Stimulated activated CD4-positive, alpha-beta T cell treated with anti-CD3 and anti-CD28 coated beads, Interleukin-15, amount 100 ng/mL, for 48 hours (primary cell): ENCODE measurements around the gene MAN2B2.
A peak's percentile ranks its signal among the peaks of the same experiment; 100 is the strongest.

Experiments used
- DNase-seq, 2 donors: peaks; one replicate each; pipeline ENCODE4 v3.0.0-alpha.2; 2020; ENCODE audit warnings: low read depth in 2 of 2

The MAN2B2 gene

DNA sequence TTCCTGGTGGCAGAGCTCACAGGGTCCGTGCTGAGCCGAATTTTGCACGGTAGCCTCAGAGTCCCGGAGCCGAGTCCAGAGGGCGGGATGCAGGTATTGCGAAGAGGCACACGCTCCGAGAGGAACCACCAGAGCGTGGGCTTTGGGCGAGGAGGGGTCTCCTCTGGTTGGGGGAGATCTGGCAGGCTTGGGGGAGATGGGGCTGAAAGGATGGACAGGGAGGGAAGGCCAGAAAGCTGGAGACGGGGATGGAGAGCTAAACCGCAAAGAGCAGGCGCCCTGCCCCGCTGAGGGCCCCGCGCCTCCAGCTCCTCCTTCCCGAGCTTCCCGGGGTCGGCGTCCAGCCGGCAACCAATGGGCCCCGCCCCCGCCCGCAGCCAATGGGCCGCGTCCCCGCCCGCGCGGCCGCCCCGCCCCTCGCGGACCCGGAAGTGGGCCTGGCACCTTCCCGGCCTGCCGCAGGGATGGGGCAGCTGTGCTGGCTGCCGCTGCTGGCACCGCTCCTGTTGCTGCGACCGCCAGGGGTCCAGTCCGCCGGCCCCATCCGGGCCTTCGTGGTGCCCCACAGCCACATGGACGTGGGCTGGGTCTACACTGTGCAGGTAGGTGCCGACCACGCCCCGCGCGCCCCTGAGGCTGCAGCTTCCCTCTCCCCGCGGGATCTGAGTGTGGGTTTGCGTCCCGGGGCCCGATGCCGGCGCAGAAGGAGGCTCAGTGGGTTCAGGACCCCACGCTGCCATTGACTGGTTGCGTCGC lies at the start of gene MAN2B2:
Gene MAN2B2 (plus strand): TSS at position 443 of the 756 bp plus-strand sequence. CDS start 22 bp downstream, at position 465.
- DNase-seq = peak; percentile 49 to 82

DNA sequence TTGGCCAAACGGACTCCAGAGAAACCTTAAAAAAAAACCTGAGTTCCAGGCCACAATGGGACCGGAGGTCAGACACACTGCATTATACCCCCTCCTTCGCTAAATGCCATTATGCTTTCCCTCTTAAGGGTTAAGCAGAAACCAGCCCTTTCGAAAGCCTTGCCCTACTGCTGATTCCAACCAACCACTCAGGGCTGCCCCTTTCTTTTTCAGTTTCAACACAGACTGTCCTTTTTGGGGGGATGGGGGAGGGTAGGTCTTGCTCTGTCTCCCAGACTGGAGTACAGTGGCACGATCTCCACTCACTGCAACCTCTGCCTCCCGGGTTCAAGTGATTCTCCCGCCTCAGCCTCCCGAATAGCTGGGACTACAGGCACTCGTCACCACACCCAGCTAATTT lies 49.5 kb upstream of the MAN2B2 start:
- DNase-seq = no peak

GRCh38 chr4:6526156-6526555 lies 48.8 kb upstream of the MAN2B2 start:
- no peak for DNase-seq

GRCh38 chr4:6526671-6527091 lies 48.3 kb upstream of the MAN2B2 start:
- no peak for DNase-seq

DNA sequence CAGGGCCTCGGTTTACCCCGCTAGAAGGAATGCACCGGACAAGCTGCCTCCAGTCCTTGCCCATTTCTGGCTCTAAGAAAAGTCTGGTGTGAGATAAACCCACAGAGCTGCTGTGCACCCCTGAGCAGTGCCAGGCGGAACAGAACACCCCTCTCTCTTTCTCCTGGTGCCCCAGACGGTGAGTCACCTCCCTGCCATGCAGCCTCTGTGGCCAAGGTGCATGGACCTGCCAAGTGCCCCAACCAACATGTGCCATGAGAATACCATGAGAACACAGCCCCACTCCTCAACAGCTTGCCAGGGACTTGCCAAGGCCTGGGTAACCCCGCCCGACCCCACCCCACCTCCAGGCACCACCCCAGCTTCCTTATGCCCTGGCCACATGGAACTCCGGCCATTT lies 47.7 kb upstream of the MAN2B2 start:
- no peak for DNase-seq

DNA sequence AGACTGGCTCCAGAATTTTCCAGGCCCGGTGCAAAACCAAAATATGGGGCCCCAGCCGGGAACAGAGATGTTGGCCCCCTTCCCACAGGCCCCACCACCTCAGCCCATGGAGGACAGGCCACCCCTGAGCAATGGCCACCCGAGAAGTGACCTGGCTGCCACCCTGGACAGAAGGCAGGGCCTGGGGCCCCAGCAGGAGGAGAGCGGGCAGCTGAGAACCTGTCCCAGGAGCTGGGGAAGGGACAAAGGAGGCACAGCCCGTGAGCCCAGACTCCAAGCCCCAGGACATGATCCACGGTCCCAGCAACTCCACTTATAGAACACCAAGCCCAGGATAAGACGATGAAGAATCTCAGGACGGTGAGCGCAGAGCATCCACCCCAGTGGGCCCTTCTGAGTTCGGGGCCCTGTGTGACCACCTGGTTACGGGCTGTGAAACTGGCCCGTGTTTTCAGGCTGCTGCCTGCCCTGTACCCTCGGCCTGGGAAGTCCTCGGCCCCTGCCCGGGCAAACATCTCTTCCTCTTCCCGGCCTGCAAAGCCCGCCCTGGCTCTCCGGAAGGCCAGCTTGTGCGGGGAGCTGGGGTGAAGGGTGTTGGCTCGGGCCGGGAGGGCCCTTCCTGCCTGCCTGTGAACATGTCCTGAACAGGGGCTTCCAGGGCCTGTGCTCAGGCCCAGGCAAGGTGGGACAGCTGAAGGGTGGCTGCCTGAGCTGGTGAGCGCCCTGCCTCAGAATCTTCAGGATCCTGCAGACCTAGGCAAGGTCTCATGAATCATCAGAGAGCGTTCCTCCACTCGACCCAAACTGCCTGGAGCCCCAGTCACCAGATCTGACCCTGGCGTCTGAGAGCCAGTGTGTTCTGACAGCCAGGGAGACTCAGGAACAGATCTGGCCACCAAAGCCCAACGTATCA lies 47.0 kb upstream of the MAN2B2 start:
- no peak for DNase-seq

- no peak for DNase-seq
Measured at GRCh38 chr4:6529021-6529420, 46.0 kb upstream of the MAN2B2 start.

- DNase-seq = no peak
Measured at GRCh38 chr4:6530301-6530700, 44.7 kb upstream of the MAN2B2 start.

- DNase-seq = no peak
Measured at GRCh38 chr4:6530964-6531363, 44.0 kb upstream of the MAN2B2 start.

- no peak for DNase-seq
Measured at GRCh38 chr4:6532102-6532501, 42.9 kb upstream of the MAN2B2 start.

- no peak for DNase-seq
Measured at GRCh38 chr4:6532658-6533057, 42.3 kb upstream of the MAN2B2 start.

DNA sequence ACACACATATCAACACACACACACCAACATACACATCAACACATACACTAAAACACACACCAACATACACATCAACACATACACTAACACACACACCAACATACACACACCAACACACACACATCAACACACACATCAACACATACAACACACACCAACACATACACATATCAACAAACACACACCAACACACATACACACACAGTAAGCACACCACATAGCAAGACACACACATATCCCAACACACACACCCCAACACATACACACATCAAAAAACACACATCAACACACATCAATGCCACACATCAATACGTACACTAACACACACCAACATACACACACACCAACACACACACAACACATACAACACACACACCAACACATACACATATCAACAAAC lies 40.9 kb upstream of the MAN2B2 start:
- no peak for DNase-seq

DNA sequence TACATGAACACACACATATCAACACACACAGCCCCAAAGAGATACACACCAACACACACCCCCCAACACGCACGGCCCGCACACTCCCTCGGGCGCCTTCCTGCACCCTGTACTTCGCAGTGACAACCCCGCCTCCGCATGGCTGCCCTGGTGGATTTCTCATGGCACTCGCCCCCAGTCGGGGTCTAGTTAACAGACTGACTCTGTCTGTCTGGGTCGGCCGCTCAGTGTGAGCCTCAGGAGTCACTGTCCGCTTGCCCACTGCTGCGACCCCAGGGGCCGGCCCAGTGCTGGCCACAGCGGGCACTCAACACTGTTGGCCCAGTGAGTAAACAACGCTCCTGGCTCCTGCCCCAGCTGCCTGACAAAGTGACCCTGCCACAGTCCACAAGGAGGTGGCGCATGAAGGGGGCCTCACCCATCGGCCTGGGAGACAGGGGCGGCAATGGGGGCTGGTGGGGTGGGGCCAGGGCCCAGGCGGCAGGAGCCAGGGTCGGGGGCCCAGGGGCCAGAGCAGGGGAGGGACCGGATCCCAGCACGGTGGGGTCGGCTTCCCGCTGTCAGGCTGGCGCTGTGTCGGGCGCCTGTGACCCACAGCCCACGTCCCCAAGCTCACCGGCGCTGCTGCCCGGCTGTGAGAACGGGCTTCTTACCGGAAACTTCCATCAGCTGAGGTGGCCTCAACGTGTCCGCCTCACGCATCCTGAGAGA lies 40.2 kb upstream of the MAN2B2 start:
- DNase-seq = no peak

- DNase-seq = no peak
Measured at GRCh38 chr4:6535329-6535692, 39.7 kb upstream of the MAN2B2 start.

DNA sequence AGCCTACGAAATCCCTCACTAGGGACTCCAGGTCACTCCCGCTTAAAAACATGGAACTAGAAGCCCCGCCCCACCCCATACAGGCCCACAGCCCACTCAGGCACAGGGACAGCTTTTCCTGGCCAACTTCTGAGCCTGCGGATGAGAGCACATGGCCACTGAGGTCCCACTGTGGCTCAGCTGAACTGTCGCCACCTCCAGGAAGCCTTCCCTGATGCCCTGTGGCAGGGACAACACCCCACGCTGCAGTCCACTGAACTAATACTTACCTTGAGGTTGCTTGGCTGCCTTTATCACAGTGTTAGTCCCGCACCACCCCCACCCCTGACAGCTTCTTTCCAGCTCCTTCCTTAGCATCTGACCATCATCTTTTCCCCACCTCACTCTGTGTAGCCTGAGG lies 39.3 kb upstream of the MAN2B2 start:
- no peak for DNase-seq

GRCh38 chr4:6538111-6538510 lies 36.9 kb upstream of the MAN2B2 start:
- DNase-seq = no peak

- DNase-seq = no peak
Measured at GRCh38 chr4:6538575-6538974, 36.4 kb upstream of the MAN2B2 start.

- no peak for DNase-seq
Measured at GRCh38 chr4:6539009-6539764, 35.8 kb upstream of the MAN2B2 start.

DNA sequence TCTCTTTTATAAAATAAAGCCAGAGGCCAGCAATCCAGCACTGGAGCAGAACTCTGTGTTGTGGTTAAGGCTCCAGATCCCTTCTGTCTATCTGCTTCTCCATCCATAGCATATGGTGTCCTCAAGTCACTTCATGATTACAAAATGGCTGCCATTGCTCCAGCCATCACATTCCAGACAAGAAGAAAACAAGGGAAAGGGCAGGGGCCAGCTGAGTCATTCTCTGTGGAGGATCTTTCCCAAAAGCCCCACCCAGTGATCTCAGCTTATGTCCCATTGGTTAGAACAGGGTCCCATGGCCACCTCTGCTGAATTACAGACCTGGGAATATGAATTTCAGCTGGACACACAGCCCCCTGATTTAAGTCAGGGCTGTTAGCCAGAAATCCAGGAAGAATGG lies 34.1 kb upstream of the MAN2B2 start:
- DNase-seq = no peak

DNA sequence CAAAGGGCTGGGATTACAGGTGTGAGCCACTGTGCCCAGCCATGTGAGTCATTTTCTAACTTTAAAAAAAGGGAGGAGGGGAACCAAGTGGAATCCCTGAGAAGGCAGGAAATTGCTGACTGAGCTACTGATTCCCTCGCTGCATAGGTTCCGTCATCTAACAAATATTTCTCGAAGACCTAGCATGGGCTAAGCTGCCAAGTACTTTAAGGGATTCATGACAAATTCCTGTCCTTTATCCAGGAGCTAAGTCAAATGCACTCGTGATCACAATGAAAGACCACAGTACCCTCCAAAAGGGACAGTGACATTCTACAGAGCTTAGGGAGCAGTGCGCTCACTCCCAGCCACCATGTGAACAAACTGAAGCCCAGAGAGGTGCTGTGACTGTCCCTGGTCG lies 33.2 kb upstream of the MAN2B2 start:
- DNase-seq = no peak

- DNase-seq = no peak
Measured at GRCh38 chr4:6542951-6543350, 32.0 kb upstream of the MAN2B2 start.

DNA sequence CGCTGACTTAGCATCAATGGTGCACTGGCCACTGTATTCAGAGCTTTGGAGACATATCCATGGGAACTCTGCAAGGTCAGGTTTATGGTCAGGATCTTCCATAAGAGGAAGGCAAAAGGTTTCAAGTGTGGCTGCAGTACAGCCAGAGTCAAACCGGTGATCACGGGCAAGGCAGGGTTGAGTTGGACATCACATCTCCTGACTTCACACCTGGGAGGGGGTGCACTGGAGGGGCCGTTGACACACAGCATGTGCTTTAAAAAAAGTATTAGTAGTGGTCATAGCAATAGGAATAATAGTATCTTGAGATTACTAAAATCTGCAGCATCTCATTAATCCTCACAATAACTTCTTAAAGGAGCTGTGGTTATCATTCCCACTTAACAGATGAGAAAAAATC lies 28.9 kb upstream of the MAN2B2 start:
- DNase-seq = no peak
